WTC11 (cell line): ENCODE data around the gene TCOF1.

Experiments used
- CREM ChIP-seq: sonication (generic); formaldehyde crosslinking; IDR thresholded peaks from 2 replicates; pipeline ENCODE4 v1.8.1; 2022; ENCODE audit warnings: mild to moderate bottlenecking, missing genetic modification reagents, moderate library complexity
- ELF4 ChIP-seq: sonication (generic); formaldehyde crosslinking; IDR thresholded peaks from 2 replicates; pipeline ENCODE4 v1.8.1; 2022; ENCODE audit warnings: low read depth, mild to moderate bottlenecking, moderate library complexity, missing genetic modification reagents
- GABPB1 ChIP-seq: sonication (generic); formaldehyde crosslinking; IDR thresholded peaks from 2 replicates; pipeline ENCODE4 v1.8.1; 2023; ENCODE audit warnings: mild to moderate bottlenecking, missing genetic modification reagents
- TP53 ChIP-seq: sonication (generic); formaldehyde crosslinking; IDR thresholded peaks from 2 replicates; pipeline ENCODE4 v1.8.1; 2023; ENCODE audit warnings: mild to moderate bottlenecking, missing genetic modification reagents
- TF ChIP-seq, protein P1 (sequence below): sonication (generic); formaldehyde crosslinking; IDR thresholded peaks from 2 replicates; pipeline ENCODE4 v1.8.1; 2022; ENCODE audit warnings: low read depth, missing genetic modification reagents, borderline replicate concordance
- TF ChIP-seq, protein P2 (sequence below): fragments of 200-600 bp; IDR thresholded peaks from 2 replicates; pipeline ENCODE4 v1.8.0; 2022; ENCODE audit warnings: antibody characterized with exemption
- TF ChIP-seq, protein P3 (sequence below): sonication (generic); formaldehyde crosslinking; IDR thresholded peaks from 2 replicates; pipeline ENCODE4 v1.8.0; 2023; ENCODE audit warnings: missing genetic modification reagents

DNA sequence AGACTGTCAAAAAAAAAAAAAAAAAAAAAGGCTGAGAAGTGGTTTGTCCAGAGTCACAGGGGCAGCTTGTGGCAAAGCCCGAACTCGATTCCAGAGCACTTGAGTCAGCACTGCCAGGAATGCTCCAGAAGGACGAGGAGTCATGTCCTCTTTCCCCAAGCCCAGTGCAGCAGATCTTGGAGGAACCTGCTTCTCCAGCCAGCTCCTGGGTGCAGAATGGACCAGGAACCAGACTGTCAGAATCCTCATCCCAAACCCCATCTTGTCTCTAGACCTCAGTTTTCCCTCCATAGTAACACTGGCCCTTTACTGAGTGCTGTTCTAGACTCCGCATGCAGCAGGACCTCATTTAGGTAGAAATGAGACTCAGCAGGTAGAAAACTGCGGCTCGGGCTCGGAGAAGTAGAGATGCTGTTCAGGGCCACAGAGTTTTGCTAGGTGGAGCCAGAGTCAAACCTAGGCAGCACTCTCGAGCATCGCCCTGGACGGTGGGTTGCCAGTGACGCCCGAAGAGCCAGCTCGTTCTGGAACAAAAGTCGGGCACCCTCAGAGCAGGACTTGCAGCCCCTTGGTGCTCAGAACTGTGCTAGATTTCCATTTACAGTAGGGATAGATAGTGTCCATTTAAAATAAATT, 39.8 kb downstream of the TCOF1 start:
- TF ChIP-seq, protein P1, sequence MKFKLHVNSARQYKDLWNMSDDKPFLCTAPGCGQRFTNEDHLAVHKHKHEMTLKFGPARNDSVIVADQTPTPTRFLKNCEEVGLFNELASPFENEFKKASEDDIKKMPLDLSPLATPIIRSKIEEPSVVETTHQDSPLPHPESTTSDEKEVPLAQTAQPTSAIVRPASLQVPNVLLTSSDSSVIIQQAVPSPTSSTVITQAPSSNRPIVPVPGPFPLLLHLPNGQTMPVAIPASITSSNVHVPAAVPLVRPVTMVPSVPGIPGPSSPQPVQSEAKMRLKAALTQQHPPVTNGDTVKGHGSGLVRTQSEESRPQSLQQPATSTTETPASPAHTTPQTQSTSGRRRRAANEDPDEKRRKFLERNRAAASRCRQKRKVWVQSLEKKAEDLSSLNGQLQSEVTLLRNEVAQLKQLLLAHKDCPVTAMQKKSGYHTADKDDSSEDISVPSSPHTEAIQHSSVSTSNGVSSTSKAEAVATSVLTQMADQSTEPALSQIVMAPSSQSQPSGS, result no peak
- TF ChIP-seq, protein P2, sequence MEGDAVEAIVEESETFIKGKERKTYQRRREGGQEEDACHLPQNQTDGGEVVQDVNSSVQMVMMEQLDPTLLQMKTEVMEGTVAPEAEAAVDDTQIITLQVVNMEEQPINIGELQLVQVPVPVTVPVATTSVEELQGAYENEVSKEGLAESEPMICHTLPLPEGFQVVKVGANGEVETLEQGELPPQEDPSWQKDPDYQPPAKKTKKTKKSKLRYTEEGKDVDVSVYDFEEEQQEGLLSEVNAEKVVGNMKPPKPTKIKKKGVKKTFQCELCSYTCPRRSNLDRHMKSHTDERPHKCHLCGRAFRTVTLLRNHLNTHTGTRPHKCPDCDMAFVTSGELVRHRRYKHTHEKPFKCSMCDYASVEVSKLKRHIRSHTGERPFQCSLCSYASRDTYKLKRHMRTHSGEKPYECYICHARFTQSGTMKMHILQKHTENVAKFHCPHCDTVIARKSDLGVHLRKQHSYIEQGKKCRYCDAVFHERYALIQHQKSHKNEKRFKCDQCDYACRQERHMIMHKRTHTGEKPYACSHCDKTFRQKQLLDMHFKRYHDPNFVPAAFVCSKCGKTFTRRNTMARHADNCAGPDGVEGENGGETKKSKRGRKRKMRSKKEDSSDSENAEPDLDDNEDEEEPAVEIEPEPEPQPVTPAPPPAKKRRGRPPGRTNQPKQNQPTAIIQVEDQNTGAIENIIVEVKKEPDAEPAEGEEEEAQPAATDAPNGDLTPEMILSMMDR, result no peak
- TF ChIP-seq TP53 (no peak), ELF4 (CRISPR knock-in tag) (no peak), GABPB1 (CRISPR knock-in tag) (no peak), CREM (no peak)
- TF ChIP-seq, protein P3, sequence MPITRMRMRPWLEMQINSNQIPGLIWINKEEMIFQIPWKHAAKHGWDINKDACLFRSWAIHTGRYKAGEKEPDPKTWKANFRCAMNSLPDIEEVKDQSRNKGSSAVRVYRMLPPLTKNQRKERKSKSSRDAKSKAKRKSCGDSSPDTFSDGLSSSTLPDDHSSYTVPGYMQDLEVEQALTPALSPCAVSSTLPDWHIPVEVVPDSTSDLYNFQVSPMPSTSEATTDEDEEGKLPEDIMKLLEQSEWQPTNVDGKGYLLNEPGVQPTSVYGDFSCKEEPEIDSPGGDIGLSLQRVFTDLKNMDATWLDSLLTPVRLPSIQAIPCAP (CRISPR knock-in tag), result no peak
